Measurements from ENCODE around the gene ZNF486.
"Not testable (repeated sequence)": the region's sequence is repeated elsewhere in the genome, so short reads cannot be mapped to it uniquely, and the experiment has no call there.

Gene ZNF486

GRCh38 chr19:20237773-20238623 is 71.0 kb downstream of the ZNF486 start:
- peak overlapping the region; percentile 57 to 65 for H3K4me3 ChIP-seq (ENCODE audit: low read depth in 1 of 2, low read length in 1 of 2)

GRCh38 chr19:20243629-20244028 is 76.6 kb downstream of the ZNF486 start:
- H3K36me3 ChIP-seq = no peaks in the 10 kb centered on the region
- no peaks in the 10 kb centered on the region for H3K27me3 ChIP-seq
- H3K27ac ChIP-seq = no peak overlapping the region
- no peaks in the 10 kb centered on the region for H3K4me1 ChIP-seq (ENCODE audit: control insufficient read depth in 1 of 2, insufficient read depth in 1 of 2, low read depth in 1 of 2, low read length in 1 of 2)
- TF ChIP-seq, protein P1, sequence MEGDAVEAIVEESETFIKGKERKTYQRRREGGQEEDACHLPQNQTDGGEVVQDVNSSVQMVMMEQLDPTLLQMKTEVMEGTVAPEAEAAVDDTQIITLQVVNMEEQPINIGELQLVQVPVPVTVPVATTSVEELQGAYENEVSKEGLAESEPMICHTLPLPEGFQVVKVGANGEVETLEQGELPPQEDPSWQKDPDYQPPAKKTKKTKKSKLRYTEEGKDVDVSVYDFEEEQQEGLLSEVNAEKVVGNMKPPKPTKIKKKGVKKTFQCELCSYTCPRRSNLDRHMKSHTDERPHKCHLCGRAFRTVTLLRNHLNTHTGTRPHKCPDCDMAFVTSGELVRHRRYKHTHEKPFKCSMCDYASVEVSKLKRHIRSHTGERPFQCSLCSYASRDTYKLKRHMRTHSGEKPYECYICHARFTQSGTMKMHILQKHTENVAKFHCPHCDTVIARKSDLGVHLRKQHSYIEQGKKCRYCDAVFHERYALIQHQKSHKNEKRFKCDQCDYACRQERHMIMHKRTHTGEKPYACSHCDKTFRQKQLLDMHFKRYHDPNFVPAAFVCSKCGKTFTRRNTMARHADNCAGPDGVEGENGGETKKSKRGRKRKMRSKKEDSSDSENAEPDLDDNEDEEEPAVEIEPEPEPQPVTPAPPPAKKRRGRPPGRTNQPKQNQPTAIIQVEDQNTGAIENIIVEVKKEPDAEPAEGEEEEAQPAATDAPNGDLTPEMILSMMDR (IDR thresholded peaks at IDR 0.05) = no peak
- no peak overlapping the region for H3K4me3 ChIP-seq (ENCODE audit: low read depth in 1 of 2, low read length in 1 of 2)
- H3K9me3 ChIP-seq = no peaks in the 10 kb centered on the region

More at GRCh38 chr19:20237773-20238623, 71.0 kb downstream of the ZNF486 start:
- H3K27me3 ChIP-seq = no peaks in the 10 kb centered on the region
- H3K27ac ChIP-seq = peak overlapping the region; percentile 21
- no peaks in the 10 kb centered on the region for H3K36me3 ChIP-seq
- peaks cover 7 to 10% of the 10 kb centered on the region in 2 experiments for H3K4me1 ChIP-seq (ENCODE audit: control insufficient read depth in 1 of 2, insufficient read depth in 1 of 2, low read depth in 1 of 2, low read length in 1 of 2)
- no peaks in the 10 kb centered on the region for H3K9me3 ChIP-seq
- TF ChIP-seq, protein P1 (IDR thresholded peaks at IDR 0.05) = no peak

- Histone ChIP-seq H3K36me3 (no peaks in the 10 kb centered on the region), H3K4me3 (ENCODE audit: low read depth in 1 of 2, low read length in 1 of 2) (no peak overlapping the region), H3K27ac (no peak overlapping the region), H3K27me3 (no peaks in the 10 kb centered on the region), H3K9me3 (no peaks in the 10 kb centered on the region), H3K4me1 (ENCODE audit: control insufficient read depth in 1 of 2, insufficient read depth in 1 of 2, low read depth in 1 of 2, low read length in 1 of 2) (no peaks in the 10 kb centered on the region)
- TF ChIP-seq, protein P1 (IDR thresholded peaks at IDR 0.05) = no peak
These were observed 77.3 kb downstream of the ZNF486 start for GRCh38 chr19:20244356-20244755.

DNA sequence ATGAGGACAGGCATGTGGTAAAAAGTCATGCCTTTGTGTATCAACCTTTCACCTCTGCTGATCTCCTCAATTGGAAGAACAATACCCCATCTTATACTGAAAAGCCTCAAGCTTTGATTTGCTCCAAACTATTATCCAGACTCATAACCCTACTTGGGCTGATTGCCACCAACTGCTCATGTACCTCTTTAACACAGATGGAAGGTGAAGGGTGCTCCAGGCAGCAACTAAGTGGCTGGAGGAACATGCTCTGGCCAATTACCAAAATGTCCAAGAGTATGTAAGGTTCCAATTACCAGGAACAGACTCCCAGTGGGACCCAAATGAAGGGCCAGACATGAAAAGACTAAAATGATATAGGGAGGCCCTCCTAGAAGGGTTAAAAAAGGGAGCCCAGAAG is 78.3 kb downstream of the ZNF486 start:
- H3K27ac ChIP-seq = no peak overlapping the region
- H3K4me1 ChIP-seq (ENCODE audit: control insufficient read depth in 1 of 2, insufficient read depth in 1 of 2, low read depth in 1 of 2, low read length in 1 of 2) = no peaks in the 10 kb centered on the region
- no peaks in the 10 kb centered on the region for H3K9me3 ChIP-seq
- TF ChIP-seq, protein P1 (IDR thresholded peaks at IDR 0.05) = no peak
- no peaks in the 10 kb centered on the region for H3K27me3 ChIP-seq
- no peaks in the 10 kb centered on the region for H3K36me3 ChIP-seq
- no peak overlapping the region for H3K4me3 ChIP-seq (ENCODE audit: low read depth in 1 of 2, low read length in 1 of 2)

- TF ChIP-seq, protein P1 (IDR thresholded peaks at IDR 0.05) = no peak
- Histone ChIP-seq H3K4me1 (ENCODE audit: control insufficient read depth in 1 of 2, insufficient read depth in 1 of 2, low read depth in 1 of 2, low read length in 1 of 2) (no peaks in the 10 kb centered on the region), H3K4me3 (ENCODE audit: low read depth in 1 of 2, low read length in 1 of 2) (no peak overlapping the region), H3K9me3 (no peaks in the 10 kb centered on the region), H3K36me3 (no peaks in the 10 kb centered on the region), H3K27me3 (no peaks in the 10 kb centered on the region), H3K27ac (no peak overlapping the region)
These were observed 80.1 kb downstream of the ZNF486 start for GRCh38 chr19:20247016-20247683.

DNA sequence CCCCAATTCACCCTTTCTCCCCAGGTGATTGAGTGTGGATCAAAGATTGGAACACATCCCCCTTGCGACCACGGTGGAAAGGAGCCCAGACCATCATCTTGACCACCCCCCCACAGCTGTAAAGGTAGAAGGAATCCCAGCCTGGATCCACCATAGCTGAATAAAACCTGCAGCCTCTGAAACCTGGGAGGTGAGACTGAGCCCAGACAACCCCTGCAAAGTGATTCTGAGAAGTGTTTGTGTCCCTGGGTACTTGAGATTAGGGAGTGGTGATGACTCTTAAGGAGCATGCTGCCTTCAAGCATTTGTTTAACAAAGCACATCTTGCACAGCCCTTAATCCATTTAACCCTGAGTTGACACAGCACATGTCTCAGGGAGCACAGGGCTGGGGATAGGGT is 81.2 kb downstream of the ZNF486 start:
- H3K4me1 ChIP-seq (ENCODE audit: control insufficient read depth in 1 of 2, insufficient read depth in 1 of 2, low read depth in 1 of 2, low read length in 1 of 2); H3K4me3 ChIP-seq (ENCODE audit: low read depth in 1 of 2, low read length in 1 of 2); H3K9me3 ChIP-seq; H3K27me3 ChIP-seq; H3K27ac ChIP-seq; H3K36me3 ChIP-seq: not testable (repeated sequence)

Data from neutrophil (primary cell).